CD14-positive monocyte (primary cell): ENCODE data around the gene CPOX. TPM values are rescaled to one million over a fixed set of nuclear protein-coding genes. Genes with fewer than 3 reads are reported as not detected.

ENCODE experiments used
- DNase-seq, 3 donors: peaks; one replicate each; pipeline ENCODE4 v3.0.0-alpha.2; 2011 to 2022
- H2AFZ ChIP-seq: 2 replicates; pipeline ENCODE4 v1.6.0; 2012; ENCODE audit warnings: mild to moderate bottlenecking, low read depth, low read length, inconsistent platforms; ENCODE audit not compliant: insufficient read depth, poor library complexity, severe bottlenecking
- H3K27ac ChIP-seq, 2 donors: 1 replicate in 1 of 2; 2 replicates in 1 of 2; pipeline ENCODE4 v1.5.1; 2012 to 2013; ENCODE audit warnings: low read length in 2 of 2, control low read depth in 1 of 2, inconsistent platforms in 1 of 2, low read depth in 1 of 2, mild to moderate bottlenecking in 1 of 2
- H3K27me3 ChIP-seq, 2 donors: one replicate each; pipeline versions ENCODE4 v1.6.0 to v1.6.1; 2011 to 2013; ENCODE audit warnings: low read length in 2 of 2; ENCODE audit not compliant: control insufficient read depth in 2 of 2, insufficient read depth in 2 of 2
- H3K36me3 ChIP-seq, 2 donors: replicated peaks in 1 of 2; 1 replicate in 1 of 2; 2 replicates in 1 of 2; pipeline versions ENCODE4 v1.5.1 to v1.6.1; 2012 to 2013; ENCODE audit warnings: low read length in 2 of 2, control low read depth in 1 of 2, inconsistent platforms in 1 of 2, mild to moderate bottlenecking in 1 of 2; ENCODE audit not compliant: insufficient read depth in 2 of 2, control insufficient read depth in 1 of 2
- H3K4me1 ChIP-seq, 2 donors: 1 replicate in 1 of 2; 2 replicates in 1 of 2; pipeline versions ENCODE4 v1.5.1 to v1.6.1; 2012 to 2013; ENCODE audit warnings: low read length in 2 of 2, control low read depth in 1 of 2, inconsistent platforms in 1 of 2, mild to moderate bottlenecking in 1 of 2, moderate library complexity in 1 of 2; ENCODE audit not compliant: insufficient read depth in 2 of 2, control insufficient read depth in 1 of 2
- H3K4me2 ChIP-seq: replicated peaks from 2 replicates; pipeline ENCODE3; 2012; ENCODE audit warnings: low read length, moderate library complexity, mild to moderate bottlenecking; ENCODE audit not compliant: poor library complexity, severe bottlenecking; ENCODE audit errors: extremely low read depth
- H3K4me3 ChIP-seq, 3 experiments: fragments of 200-600 bp in 1 of 3; sonication (generic) in 1 of 3; replicated peaks in 1 of 3; 1 replicate in 2 of 3; 2 replicates in 1 of 3; pipeline ENCODE4 v1.5.1; 2011 to 2013; ENCODE audit warnings: low read length in 3 of 3, mild to moderate bottlenecking in 3 of 3, control low read depth in 2 of 3, low read depth in 2 of 3, inconsistent platforms in 1 of 3, moderate library complexity in 1 of 3
- H3K79me2 ChIP-seq: 2 replicates; pipeline ENCODE4 v1.6.0; 2012; ENCODE audit warnings: mild to moderate bottlenecking, control low read depth, inconsistent platforms, low read length, moderate library complexity; ENCODE audit not compliant: insufficient read depth
- H3K9ac ChIP-seq: 2 replicates; pipeline ENCODE4 v1.6.0; 2017; ENCODE audit warnings: low read length, mild to moderate bottlenecking; ENCODE audit not compliant: insufficient read depth, poor library complexity, severe bottlenecking
- H3K9me3 ChIP-seq, 2 donors: replicated peaks in 1 of 2; 1 replicate in 1 of 2; 2 replicates in 1 of 2; pipeline versions ENCODE4 v1.5.1 to v1.6.1; 2012 to 2013; ENCODE audit warnings: low read length in 2 of 2, control low read depth in 1 of 2; ENCODE audit not compliant: control insufficient read depth in 1 of 2, insufficient read depth in 1 of 2
- H4K20me1 ChIP-seq: 2 replicates; pipeline ENCODE4 v1.6.0; 2012; ENCODE audit warnings: mild to moderate bottlenecking, low read length, control low read depth, moderate library complexity; ENCODE audit not compliant: insufficient read depth
- H3K27ac Mint-ChIP-seq, 7 donors: one replicate each; pipeline ENCODE4 v1.8.0; 2020; ENCODE audit warnings: mild to moderate bottlenecking in 7 of 7, mixed read lengths in 7 of 7, moderate library complexity in 6 of 7, inconsistent platforms in 2 of 7
- H3K27me3 Mint-ChIP-seq, 3 donors: one replicate each; pipeline ENCODE4 v1.8.0; 2021 to 2022; ENCODE audit warnings: low read depth in 3 of 3, mild to moderate bottlenecking in 3 of 3, mixed read lengths in 3 of 3, moderate library complexity in 3 of 3, inconsistent platforms in 1 of 3
- H3K36me3 Mint-ChIP-seq, 2 donors: one replicate each; pipeline ENCODE4 v1.8.0; 2020; ENCODE audit warnings: mixed read lengths in 2 of 2, inconsistent platforms in 1 of 2, mild to moderate bottlenecking in 1 of 2
- H3K4me1 Mint-ChIP-seq: one replicate; pipeline ENCODE4 v1.8.0; 2020; ENCODE audit warnings: mild to moderate bottlenecking, mixed read lengths
- H3K4me3 Mint-ChIP-seq, 2 donors: one replicate each; pipeline ENCODE4 v1.8.0; 2020; ENCODE audit warnings: mild to moderate bottlenecking in 2 of 2, mixed read lengths in 2 of 2, moderate library complexity in 1 of 2
- H3K9me3 Mint-ChIP-seq, 7 donors: one replicate each; pipeline ENCODE4 v1.8.0; 2020 to 2022; ENCODE audit warnings: mixed read lengths in 7 of 7, mild to moderate bottlenecking in 6 of 7, moderate library complexity in 6 of 7, inconsistent platforms in 2 of 7
- WGBS: methylation state at CpG from one replicate; pipeline ENCODE4 v1.1.5; 2013; ENCODE audit warnings: missing lambda C conversion rate; ENCODE audit not compliant: insufficient coverage; 5-methylcytosine and 5-hydroxymethylcytosine counted together
- intact Hi-C, 2 donors: fragments of 100-400 bp; cut with micrococcal nuclease; formaldehyde crosslinking; loops; one replicate each; pipeline versions ENCODE4 v1.15.0 to v1.15.1; 2023
- polyA plus RNA-seq, 3 donors: library from polyadenylated mRNA; depleted of rRNA in 1 of 3; unstranded in 2 of 3; stranded (reverse) in 1 of 3; fragments of 300-500 nt in 2 of 3; fragments of >200 nt in 1 of 3; fragmentation: Illumina TruSeq in 2 of 3; gene quantifications; 1 replicate in 2 of 3; 2 replicates in 1 of 3; pipeline ENCODE4 v1.2.3, GENCODE V29; 2012 to 2021
- TF ChIP-seq, protein P1 (sequence below): fragments of 200-600 bp; IDR thresholded peaks from one replicate; pipeline ENCODE4 v1.8.0; 2022; ENCODE audit warnings: antibody characterized with exemption, mild to moderate bottlenecking

CPOX gene
- polyA plus RNA-seq, 3 donors = 4.2 to 12.8 (median 5.2) TPM

DNA sequence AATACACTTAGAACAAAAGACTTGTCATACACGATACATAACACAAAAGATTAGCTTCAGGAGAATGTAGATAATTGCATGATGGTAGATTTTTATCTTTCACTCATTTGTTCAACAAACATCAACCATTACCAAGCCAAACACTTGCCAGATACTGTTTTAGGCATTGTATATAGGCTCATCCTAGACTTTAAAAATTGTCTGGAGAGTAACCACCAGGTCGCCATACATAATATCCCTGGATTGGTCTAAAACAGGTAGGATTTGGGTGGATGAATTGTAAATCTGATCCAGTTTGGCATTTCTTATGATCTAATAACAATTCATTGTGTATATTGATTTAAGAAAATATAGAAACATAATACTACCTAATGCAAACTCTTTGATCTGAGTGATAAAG, 38.8 kb downstream of the CPOX start:
- Histone ChIP-seq H3K4me2 (no peak overlapping the region), H3K27me3 (no peaks in the 10 kb centered on the region), H2AFZ (no peak overlapping the region), H3K4me1 (peaks cover 26 to 39% of the 10 kb centered on the region in 2 donors), H3K9ac (no peak overlapping the region), H4K20me1 (no peaks in the 10 kb centered on the region), H3K36me3 (no peaks in the 10 kb centered on the region), H3K79me2 (no peaks in the 10 kb centered on the region), H3K4me3 (no peak overlapping the region), H3K27ac (peak overlapping the region in 1 of 2 donors; percentile 57), H3K9me3 (no peaks in the 10 kb centered on the region)
- Mint-ChIP-seq H3K27ac (peak overlapping the region in 2 of 7 donors; percentile 26 to 66), H3K27me3 (peaks cover 0 to 3% (median 0%) of the 10 kb centered on the region in 3 donors), H3K4me3 (no peak overlapping the region), H3K4me1 (peaks cover 46% of the 10 kb centered on the region), H3K36me3 (no peaks in the 10 kb centered on the region), H3K9me3 (peaks cover 0 to 4% (median 0%) of the 10 kb centered on the region in 7 donors)
- TF ChIP-seq, protein P1, sequence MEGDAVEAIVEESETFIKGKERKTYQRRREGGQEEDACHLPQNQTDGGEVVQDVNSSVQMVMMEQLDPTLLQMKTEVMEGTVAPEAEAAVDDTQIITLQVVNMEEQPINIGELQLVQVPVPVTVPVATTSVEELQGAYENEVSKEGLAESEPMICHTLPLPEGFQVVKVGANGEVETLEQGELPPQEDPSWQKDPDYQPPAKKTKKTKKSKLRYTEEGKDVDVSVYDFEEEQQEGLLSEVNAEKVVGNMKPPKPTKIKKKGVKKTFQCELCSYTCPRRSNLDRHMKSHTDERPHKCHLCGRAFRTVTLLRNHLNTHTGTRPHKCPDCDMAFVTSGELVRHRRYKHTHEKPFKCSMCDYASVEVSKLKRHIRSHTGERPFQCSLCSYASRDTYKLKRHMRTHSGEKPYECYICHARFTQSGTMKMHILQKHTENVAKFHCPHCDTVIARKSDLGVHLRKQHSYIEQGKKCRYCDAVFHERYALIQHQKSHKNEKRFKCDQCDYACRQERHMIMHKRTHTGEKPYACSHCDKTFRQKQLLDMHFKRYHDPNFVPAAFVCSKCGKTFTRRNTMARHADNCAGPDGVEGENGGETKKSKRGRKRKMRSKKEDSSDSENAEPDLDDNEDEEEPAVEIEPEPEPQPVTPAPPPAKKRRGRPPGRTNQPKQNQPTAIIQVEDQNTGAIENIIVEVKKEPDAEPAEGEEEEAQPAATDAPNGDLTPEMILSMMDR = no peak
- WGBS = no CpG with 5 or more reads among the region's 2 CpGs
- intact Hi-C loops = no loop called here
- DNase-seq = no peak

DNA sequence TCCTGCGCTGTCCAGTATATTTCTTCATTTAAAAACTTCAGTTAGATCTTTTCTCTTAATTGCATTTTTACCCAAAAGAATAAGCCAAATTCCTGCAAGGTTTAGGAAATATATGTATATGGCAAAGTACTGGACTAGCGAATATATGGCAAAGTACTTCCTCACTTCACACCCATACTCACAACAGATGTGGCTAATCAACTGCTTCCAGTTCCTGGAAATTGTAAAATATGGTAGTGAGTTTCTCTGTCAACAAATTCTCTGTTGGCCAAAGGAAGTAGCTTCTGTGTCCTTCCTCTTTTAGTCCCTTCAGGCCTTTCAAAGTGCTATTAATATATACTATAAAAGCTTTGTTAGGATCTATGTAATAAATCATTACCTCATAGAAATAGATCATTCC, 39.7 kb downstream of the CPOX start:
- Histone ChIP-seq H3K9me3 (no peaks in the 10 kb centered on the region), H3K4me3 (peak overlapping the region in 1 of 3 experiments; percentile 14), H3K4me1 (peaks cover 26 to 39% of the 10 kb centered on the region in 2 donors), H2AFZ (no peak overlapping the region), H3K9ac (no peak overlapping the region), H3K4me2 (peak overlapping the region; percentile 13), H3K27me3 (no peaks in the 10 kb centered on the region), H3K79me2 (no peaks in the 10 kb centered on the region), H3K36me3 (no peaks in the 10 kb centered on the region), H3K27ac (peak overlapping the region in 1 of 2 donors; percentile 57), H4K20me1 (no peaks in the 10 kb centered on the region)
- peak; percentile 43 to 64 (median 56) for DNase-seq
- H3K36me3 Mint-ChIP-seq = no peaks in the 10 kb centered on the region
- no CpG with 5 or more reads among the region's 2 CpGs for WGBS
- no peak overlapping the region for H3K4me3 Mint-ChIP-seq
- peaks cover 43% of the 10 kb centered on the region for H3K4me1 Mint-ChIP-seq
- peaks cover 0 to 1% (median under 1%) of the 10 kb centered on the region in 3 donors for H3K27me3 Mint-ChIP-seq
- intact Hi-C loops = no loop called here
- peaks cover 0 to 4% (median 0%) of the 10 kb centered on the region in 7 donors for H3K9me3 Mint-ChIP-seq
- TF ChIP-seq, protein P1 = no peak
- peak overlapping the region in 2 of 7 donors; percentile 26 to 55 for H3K27ac Mint-ChIP-seq
